Posterior vena cava (tissue), 2 donors: ENCODE data around the gene ZNF526. TPM values are rescaled to one million over a fixed set of nuclear protein-coding genes. Genes with fewer than 3 reads are reported as not detected.
"Not testable (repeated sequence)": the region's sequence is repeated elsewhere in the genome, so short reads cannot be mapped to it uniquely, and the experiment has no call there.

Experiments used
- DNase-seq: peaks from one replicate; pipeline ENCODE4 v3.0.0-alpha.2; 2020; ENCODE audit warnings: low spot score
- intact Hi-C, 2 donors: fragments of 100-400 bp; cut with DNase I; formaldehyde crosslinking; loops; one replicate each; pipeline versions ENCODE4 v1.14.1 to v1.14.2; 2022 to 2023
- total RNA-seq, 2 donors: library from RNA; stranded (reverse); fragmentation: NEBNext Ultra II Directional; extraction: Animal tissue kit (Norgen Biotek cat#: 25700); gene quantifications; one replicate each; pipeline ENCODE4 v1.2.1, GENCODE V29; 2021
- donor health status: DM: yes; HTN: yes; CAD: no.
- donor health status: DM: yes; HTN: yes; CAD: no.

Gene ZNF526
- total RNA-seq, 2 donors from 2014 or later, result 8.2 to 8.7 TPM

GRCh38 chr19:42253245-42254088, 33.4 kb downstream of the ZNF526 start:
- DNase-seq, result no peak
- intact Hi-C loops, result no loop called here

GRCh38 chr19:42254089-42254849, 34.2 kb downstream of the ZNF526 start:
- peak; percentile 92 for DNase-seq
- intact Hi-C loops, result no loop called here

- intact Hi-C loops, result no loop called here
Observed at GRCh38 chr19:42254850-42255765, 35.0 kb downstream of the ZNF526 start, which contains the start of gene ERF. ERF (minus strand) TSS chr19:42255128; CDS start chr19:42254999, 129 bp downstream.

DNA sequence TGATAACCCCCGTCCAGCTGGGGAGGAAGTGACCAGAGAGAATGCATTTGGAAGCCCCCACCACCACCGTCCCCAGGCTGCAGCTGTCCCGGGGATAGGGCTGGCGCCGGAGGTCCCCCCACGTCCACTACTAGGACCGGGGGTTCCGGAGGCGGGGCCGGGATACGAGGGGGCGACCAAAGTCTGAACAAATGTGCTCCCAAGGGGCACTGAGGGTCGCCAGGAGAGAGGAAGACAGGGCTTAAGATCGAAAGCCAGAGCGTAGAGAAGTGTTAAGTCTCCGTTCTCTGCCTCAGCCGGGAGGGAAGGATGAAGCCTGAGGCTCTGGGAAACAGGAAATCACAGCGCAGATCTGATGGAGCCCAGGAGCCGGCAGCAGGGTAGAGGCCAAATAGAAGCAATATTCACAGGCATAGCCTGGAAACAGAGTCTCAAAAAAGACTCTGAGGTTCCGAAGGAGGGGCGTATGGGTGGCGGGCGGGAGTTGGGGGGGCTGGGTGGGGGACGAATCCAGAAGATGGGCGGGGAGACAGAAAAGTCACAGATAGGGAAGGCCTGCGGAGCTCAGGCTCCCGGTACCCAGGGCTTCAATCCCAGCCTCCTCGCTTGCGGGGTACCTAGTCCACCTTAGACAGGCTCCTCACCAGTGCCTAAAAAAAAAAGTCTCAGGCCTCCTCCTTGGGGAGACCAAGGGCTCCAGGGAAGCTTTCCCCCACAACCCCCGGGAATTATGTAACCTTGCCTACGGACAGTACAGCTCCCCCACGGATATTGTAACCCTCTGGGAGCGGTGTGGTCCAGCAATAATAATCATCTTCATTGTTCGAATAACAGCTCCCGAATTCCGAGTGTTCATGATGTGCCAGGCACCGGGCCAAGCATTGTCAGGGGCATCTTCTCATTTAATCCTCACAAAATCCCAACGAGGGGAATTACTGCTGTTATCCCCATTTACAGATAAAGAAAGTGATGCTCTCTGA, 35.9 kb downstream of the ZNF526 start:
- intact Hi-C loops, result loop anchor here in 1 of 2 donors (1.0 kb wide), 1 partner anchor 13 kb away; no protein-coding TSS in a partner anchor
- no peak for DNase-seq

More at GRCh38 chr19:42254850-42255765, 35.0 kb downstream of the ZNF526 start, which contains the start of gene ERF:
- DNase-seq, result peak; percentile 98

DNA sequence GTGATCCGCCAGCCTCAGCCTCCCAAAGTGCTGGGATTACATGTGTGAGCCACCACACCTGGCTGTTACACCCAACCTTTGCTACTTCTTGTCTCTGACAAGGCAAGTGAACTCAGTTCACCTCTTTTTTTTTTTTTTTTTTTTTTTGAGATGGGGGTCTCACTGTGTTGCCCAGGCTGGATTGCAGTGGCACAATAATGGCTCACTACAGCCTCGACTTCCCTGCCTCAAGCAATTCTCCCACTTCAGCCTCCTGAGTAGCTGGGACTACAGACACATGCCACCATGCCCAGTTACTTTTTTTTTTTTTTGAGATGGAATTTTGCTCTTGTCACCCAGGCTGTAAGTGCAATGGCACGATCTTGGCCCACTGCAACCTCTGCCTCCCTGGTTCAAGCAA, 37.7 kb downstream of the ZNF526 start:
- DNase-seq, intact Hi-C loops: not testable (repeated sequence)

GRCh38 chr19:42261763-42262162, 41.7 kb downstream of the ZNF526 start:
- no peak for DNase-seq
- intact Hi-C loops, result no loop called here

DNA sequence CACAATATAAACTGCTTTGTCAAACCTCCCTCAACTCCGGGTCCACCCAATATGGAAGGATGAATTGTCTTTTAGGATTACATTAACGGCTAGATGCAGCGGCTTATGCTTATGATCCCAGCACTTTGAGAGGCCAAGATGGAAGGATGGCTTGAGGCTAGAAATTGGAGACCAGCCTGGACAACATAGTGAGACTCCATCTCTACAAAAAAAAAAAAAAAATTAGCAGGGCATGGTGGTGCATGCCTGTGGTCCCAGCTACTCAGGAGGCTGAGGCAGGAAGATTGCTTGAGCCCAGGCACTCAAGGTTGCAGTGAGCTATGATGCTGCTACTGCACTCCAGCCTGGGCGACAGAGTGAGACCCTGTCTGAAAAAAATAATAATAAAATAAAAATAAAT, 46.0 kb downstream of the ZNF526 start:
- intact Hi-C loops, result not testable (repeated sequence)

DNA sequence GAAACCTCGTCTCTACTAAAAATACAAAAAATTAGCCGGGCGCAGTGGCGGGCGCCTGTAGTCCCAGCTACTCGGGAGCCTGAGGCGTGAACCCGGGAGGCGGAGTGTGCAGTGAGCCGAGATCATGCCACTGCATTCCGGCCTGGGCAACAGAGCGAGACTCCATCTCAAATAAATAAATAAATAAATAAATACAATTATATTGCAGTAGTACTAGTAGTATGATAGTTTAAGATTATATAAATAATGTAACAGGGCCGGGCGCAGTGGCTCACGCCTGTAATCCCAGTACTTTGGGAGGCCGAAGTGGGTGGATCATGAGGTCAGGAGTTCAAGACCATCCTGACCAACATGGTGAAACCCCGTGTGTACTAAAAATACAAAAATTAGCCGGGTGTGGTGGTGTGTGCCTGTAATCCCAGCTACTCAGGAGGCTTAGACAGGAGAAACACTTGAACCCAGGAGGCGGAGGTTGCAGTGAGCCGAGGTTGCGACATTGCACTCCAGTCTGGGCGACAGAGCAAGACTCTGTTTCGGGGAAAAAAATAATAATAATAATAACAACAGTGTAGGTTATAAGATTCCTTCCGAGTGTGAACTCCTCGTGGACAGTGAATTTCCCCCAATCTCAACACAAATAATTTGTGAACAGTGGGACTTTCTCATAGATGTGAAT, 47.0 kb downstream of the ZNF526 start:
- intact Hi-C loops, DNase-seq: not testable (repeated sequence)

More for the DNA sequence above, 46.0 kb downstream of the ZNF526 start:
- not testable (repeated sequence) for DNase-seq

- peak; percentile 68 for DNase-seq
- intact Hi-C loops, result no loop called here
Observed at GRCh38 chr19:42267644-42268141, 47.6 kb downstream of the ZNF526 start.

DNA sequence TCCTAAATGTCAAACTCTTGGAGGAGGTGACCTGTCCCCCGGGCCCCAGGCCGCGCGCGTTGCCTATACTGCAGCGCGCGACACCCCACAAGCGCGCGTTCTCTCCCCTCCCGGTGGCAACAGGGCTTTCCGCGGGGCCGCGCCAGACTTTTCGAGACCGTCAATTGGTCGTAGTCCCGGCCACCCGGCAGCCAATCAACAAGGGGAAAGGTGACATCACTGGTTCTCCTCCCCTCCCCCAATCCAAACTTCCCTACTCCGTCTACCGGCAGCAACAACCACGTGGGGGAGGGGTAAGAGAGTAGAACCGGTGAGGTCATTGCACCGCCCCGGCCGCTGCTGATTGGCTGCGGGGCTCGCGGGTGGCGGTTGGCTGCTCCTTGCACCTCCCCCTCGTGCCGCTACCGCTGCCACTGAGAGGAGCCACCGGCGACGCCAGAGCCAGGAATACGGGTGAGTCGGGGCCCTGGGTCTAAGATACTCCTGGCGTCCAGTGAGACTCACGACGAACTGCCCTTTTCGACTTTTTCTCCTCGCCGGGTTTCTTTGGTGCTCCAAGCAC, 48.1 kb downstream of the ZNF526 start:
- intact Hi-C loops, result no loop called here
- peak; percentile 99 for DNase-seq

DNA sequence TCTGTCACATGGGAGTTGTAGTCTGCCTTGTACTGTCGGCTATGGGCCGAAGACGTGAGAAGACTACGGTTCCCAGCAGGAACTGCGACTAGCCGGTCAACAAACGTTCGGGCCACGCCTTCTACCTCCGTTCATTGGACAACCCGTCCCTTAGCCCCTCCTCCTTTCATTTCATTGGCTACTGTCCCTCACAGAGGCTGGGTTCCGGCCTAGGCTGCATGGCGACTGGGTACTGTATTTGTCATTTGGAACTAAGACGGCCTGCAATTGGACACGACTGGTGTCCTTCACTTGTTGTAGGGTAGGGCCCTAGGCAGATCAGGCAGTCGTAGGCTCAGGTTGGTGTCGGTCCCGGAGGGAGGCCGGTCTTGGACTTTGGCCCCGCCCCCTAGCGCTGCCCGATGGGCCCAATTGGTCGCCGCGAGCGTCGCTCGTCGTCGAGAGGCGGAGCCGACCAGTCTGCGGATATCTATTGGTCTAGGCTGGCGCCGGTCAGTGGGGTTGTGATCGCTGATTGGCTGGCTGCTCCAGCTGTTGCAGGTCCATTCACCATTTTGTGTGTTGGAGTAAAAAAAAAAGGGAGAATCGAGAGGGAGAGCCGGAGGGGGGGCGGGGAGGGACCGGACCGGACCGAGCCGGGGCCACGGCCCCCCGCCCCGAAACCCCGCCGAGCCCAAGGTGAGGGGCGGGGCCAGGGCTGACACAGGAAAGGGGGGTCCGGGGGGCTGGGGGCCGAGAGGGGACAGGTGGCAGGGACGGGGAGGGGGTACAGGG, 48.8 kb downstream of the ZNF526 start, which contains the start of gene CIC:
TSS of gene CIC (plus strand) at position 549 of the 774 bp plus-strand sequence. CDS start 2,532 bp downstream, outside the sequence.
- intact Hi-C loops, result no loop called here
- peak; percentile 100 for DNase-seq

DNA sequence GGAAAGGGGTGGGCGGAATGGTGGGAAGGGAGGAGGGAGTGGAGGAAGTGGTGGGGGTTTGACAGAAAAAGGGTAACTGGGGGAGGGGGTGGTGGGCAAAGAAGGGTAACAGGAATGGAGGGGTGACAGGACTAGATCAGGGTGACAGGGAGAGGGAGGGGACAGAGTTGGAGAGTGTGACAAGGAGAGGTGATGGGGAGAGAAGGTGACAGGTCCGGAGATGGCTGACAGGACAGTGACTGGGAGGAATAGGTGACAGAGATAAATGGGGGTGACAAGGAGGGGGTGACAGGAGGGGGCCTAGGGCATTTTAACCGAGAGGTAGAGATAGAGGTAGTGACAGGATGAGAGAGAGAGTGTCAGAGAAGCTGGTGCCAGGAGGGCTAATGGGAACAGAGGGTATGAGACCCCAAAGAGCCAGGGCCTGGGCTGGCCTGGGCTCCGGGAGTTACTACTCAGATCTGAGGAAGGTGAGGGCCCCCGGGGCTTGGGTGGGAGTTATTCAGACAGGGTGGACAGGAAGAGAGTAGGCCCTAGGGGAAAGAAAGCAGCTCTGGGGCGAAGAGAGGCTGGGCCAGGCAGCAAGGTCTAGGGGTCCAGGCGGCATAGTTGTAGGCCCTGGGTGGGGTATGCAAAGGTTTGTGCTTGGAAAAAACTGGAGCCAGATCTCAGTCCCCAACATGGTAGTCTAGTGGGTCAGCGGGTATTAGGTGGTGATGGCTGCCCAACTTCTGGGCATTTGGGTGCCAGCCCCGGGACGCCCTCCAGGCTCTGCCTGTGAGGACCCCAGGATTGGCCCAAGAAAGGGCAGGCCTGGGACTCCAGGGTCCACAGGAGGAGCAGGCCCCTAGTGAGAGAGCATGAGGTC, 49.6 kb downstream of the ZNF526 start:
- intact Hi-C loops, result no loop called here
- DNase-seq, result peak; percentile 79

DNA sequence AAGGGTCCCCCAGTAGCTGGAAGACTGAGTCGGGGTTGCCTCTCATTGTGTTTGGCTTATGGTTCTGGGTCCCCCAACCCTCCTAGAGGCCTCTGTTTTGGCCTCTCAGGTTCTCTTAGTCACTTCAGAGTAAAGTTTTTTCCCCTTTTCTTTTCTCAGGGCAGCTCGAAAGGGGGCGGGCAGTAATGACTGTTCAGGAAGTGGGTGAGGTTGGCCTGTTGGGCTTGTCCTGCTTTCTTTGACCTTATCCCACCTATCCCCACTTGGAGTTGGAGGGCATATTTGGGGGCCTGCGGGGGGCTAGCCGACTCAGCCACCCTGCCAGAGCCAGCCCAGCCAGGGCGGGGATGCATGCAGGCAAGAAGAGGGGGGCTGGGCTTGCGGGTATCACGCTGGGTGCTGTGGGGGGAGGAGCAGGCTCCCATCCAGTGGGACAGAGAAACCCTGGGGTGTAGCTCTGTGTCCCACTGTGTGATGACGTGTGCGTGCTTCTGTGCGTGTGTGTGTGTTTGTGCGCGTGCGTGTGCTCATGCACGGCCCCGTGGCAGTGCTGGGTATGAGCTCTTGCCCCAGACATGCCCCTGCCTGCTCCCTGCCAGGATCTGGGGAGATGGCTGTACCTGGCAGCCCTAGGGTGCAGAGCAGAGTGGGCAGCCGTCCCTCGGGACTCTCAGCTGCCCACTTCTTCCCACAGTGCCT, 50.4 kb downstream of the ZNF526 start:
- DNase-seq, result peak; percentile 89

GRCh38 chr19:42271045-42271419, 50.9 kb downstream of the ZNF526 start:
- no peak for DNase-seq
- intact Hi-C loops, result no loop called here

More for the DNA sequence above, 50.4 kb downstream of the ZNF526 start:
- intact Hi-C loops, result no loop called here
